ENCODE data around the gene GEMIN7. TPM values are rescaled to one million over a fixed set of nuclear protein-coding genes. Genes with fewer than 3 reads are reported as not detected.

The GEMIN7 gene
- total RNA-seq, 2 donors from 2014 or later, result 22.4 to 37.5 TPM

DNA sequence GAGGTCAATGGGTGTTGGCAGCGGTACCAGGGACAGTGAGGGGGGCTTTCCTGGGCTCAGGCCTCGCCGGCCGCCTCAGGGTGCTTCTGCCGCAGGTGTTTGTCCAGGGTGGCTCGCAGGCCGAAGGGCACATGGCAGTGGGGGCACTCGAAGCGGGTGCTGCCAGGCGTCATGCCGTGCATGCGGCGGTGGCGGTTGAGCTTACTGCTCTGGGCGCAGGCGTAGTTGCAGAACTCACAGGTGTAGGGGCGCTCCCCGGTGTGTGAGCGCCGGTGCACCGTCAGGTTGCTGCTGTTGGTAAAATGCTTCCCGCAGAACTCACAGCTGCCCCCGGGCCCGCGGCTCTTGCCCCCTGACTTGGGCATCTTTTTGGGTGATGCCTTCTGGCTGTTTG is 7.5 kb upstream of the GEMIN7 start:
- H3K36me3 ChIP-seq, result peaks cover 8% of the 10 kb centered on the region
- H3K27me3 ChIP-seq, result no peaks in the 10 kb centered on the region
- no peak overlapping the region for H3K4me3 ChIP-seq
- H3K27ac ChIP-seq, result no peak overlapping the region
- H3K9ac ChIP-seq (ENCODE audit: low read depth in 2 of 2, low read length in 2 of 2), result no peak overlapping the region
- no peaks in the 10 kb centered on the region for H3K9me3 ChIP-seq
- no peak for DNase-seq
- no peak for TF ChIP-seq CTCF (IDR thresholded peaks at IDR 0.05)
- intact Hi-C loops (cut with DNase I), result no loop called here
- peaks cover 1% of the 10 kb centered on the region for H3K4me1 ChIP-seq

- Histone ChIP-seq H3K27me3 (no peaks in the 10 kb centered on the region), H3K36me3 (peaks cover 8% of the 10 kb centered on the region), H3K4me3 (no peak overlapping the region), H3K9ac (ENCODE audit: low read depth in 2 of 2, low read length in 2 of 2) (no peak overlapping the region), H3K4me1 (peaks cover 7% of the 10 kb centered on the region), H3K27ac (no peak overlapping the region), H3K9me3 (no peaks in the 10 kb centered on the region)
- DNase-seq, result no peak
- no peak for TF ChIP-seq CTCF (IDR thresholded peaks at IDR 0.05)
- intact Hi-C loops (cut with DNase I), result no loop called here
These were observed 6.9 kb upstream of the GEMIN7 start for GRCh38 chr19:45071969-45072790.

DNA sequence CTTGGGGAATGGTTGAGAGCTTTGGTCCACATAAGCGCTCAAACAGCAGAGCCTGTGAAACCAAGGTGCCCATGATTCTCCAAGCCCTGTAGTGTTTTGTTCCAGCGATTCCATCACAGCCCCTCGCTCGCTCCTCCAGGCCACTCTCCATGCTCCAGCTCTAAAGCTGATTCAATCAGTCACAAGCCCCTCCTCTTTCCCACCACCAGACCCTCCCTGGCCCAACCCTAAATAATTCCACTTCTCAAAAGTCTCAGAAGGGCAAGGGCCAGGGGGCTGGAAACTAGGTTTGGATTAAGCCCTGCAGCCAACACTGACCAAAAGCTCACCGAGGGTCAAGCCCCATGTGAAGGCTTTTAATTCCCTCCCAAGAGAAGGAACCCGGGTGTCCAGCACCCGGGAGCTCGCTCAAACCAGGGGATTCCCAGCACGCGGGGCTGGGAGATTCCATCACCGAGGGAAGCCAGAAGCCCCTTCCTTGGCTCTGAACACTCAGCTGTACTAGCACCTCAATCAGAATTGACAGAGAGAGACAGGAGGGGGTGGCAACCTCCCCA is 4.2 kb upstream of the GEMIN7 start:
- no peaks in the 10 kb centered on the region for H3K27me3 ChIP-seq
- H3K4me1 ChIP-seq, result peaks cover 15% of the 10 kb centered on the region
- peaks cover 2% of the 10 kb centered on the region for H3K36me3 ChIP-seq
- no peak for DNase-seq
- H3K9me3 ChIP-seq, result no peaks in the 10 kb centered on the region
- H3K4me3 ChIP-seq, result peak overlapping the region; percentile 66
- peak overlapping the region; percentile 40 for H3K27ac ChIP-seq
- intact Hi-C loops (cut with DNase I), result no loop called here
- H3K9ac ChIP-seq (ENCODE audit: low read depth in 2 of 2, low read length in 2 of 2), result peak overlapping the region in 1 of 2 donors; percentile 53
- no peak for TF ChIP-seq CTCF (IDR thresholded peaks at IDR 0.05)

DNA sequence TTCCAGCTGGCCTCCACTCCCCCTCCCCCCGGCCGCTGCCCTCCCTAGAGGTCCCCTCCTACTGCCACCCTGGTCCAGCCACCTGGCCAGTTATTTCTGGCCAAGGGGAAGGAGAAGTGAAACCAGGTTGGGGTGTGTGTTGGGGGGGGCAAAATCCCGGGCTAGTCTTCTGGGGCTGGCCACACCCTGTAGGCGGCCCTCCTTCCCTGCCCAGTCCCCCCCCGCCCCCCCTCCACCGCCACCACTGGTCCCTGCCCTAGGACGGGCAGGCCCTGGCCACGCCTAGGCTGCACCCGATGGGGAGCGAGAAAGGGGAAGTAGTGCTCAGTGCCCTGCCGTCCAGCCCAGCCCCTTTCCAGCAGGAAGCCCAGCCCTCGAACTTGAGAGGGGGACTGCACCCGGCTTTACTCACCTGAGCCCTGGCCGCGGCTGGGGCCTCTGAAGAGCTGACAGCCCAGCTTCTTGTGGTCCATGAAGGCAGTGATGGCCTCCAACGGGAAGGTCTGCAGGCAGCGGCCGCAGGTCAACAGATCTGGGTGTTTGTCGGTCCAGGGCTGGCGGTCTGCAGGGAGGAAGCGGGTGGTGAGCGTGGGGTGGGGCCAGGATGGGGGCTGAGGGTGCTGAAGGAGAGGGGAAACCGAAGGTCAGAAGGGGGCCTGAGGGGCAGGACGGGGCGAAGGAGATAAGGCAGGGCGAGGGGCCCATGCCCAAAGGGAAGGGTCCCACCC is 3.6 kb upstream of the GEMIN7 start:
- peak; percentile 92 for DNase-seq
- peaks cover 21% of the 10 kb centered on the region for H3K4me1 ChIP-seq
- intact Hi-C loops (cut with DNase I), result no loop called here

More for the DNA sequence above, 3.6 kb upstream of the GEMIN7 start:
- H3K9me3 ChIP-seq, result no peaks in the 10 kb centered on the region
- no peaks in the 10 kb centered on the region for H3K27me3 ChIP-seq
- no peaks in the 10 kb centered on the region for H3K36me3 ChIP-seq
- TF ChIP-seq CTCF (IDR thresholded peaks at IDR 0.05), result no peak
- peak overlapping the region; percentile 66 for H3K4me3 ChIP-seq
- peak overlapping the region; percentile 77 for H3K27ac ChIP-seq
- peak overlapping the region; percentile 81 to 92 for H3K9ac ChIP-seq (ENCODE audit: low read depth in 2 of 2, low read length in 2 of 2)

Measured in colonic mucosa (tissue), 4 donors.